ENCODE measurements around the gene CCKAR.

CCKAR gene

GRCh38 chr4:26478330-26478729 lies 12.0 kb downstream of the CCKAR start:
- TF ChIP-seq, protein P1, sequence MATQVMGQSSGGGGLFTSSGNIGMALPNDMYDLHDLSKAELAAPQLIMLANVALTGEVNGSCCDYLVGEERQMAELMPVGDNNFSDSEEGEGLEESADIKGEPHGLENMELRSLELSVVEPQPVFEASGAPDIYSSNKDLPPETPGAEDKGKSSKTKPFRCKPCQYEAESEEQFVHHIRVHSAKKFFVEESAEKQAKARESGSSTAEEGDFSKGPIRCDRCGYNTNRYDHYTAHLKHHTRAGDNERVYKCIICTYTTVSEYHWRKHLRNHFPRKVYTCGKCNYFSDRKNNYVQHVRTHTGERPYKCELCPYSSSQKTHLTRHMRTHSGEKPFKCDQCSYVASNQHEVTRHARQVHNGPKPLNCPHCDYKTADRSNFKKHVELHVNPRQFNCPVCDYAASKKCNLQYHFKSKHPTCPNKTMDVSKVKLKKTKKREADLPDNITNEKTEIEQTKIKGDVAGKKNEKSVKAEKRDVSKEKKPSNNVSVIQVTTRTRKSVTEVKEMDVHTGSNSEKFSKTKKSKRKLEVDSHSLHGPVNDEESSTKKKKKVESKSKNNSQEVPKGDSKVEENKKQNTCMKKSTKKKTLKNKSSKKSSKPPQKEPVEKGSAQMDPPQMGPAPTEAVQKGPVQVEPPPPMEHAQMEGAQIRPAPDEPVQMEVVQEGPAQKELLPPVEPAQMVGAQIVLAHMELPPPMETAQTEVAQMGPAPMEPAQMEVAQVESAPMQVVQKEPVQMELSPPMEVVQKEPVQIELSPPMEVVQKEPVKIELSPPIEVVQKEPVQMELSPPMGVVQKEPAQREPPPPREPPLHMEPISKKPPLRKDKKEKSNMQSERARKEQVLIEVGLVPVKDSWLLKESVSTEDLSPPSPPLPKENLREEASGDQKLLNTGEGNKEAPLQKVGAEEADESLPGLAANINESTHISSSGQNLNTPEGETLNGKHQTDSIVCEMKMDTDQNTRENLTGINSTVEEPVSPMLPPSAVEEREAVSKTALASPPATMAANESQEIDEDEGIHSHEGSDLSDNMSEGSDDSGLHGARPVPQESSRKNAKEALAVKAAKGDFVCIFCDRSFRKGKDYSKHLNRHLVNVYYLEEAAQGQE (IDR thresholded peaks at IDR 0.05; ENCODE audit: insufficient read depth in 1 of 2, low read depth in 2 of 2, low read length in 2 of 2) = no peak
- no peak for TF ChIP-seq POLR2AphosphoS5 (IDR thresholded peaks at IDR 0.05; ENCODE audit: low read depth, low read length)
- no peak for TF ChIP-seq FOXP2 (optimal IDR thresholded peaks at IDR 0.05; ENCODE audit: borderline replicate concordance, extremely low read depth, extremely low read length, insufficient read depth)
- no peak for TF ChIP-seq TAF1 (IDR thresholded peaks at IDR 0.05; ENCODE audit: borderline replicate concordance, insufficient read depth, low read length)
- no peak for TF ChIP-seq SIN3A (IDR thresholded peaks at IDR 0.05; ENCODE audit: borderline replicate concordance, insufficient read depth, low read length)

DNA sequence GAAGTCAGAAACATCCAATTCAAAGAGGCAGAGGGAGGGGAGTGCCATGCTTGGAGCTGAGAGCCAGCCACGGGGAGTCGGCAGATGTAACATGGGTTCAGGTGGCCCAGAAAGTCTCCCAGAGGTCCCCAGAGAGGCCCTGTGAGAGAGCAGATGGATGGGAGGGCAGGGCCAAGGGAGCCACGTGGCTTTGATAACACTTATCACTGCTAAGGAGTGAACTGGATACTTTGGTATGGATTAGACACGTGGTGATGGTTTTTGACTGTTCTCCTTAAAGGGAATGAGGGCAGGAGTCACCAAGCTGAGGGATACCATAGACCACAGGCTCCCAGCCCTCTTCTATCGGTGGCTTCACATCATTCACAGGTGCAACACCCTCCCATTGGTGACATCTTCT lies 13.7 kb downstream of the CCKAR start:
- TF ChIP-seq SIN3A (IDR thresholded peaks at IDR 0.05; ENCODE audit: borderline replicate concordance, insufficient read depth, low read length) (no peak), POLR2AphosphoS5 (IDR thresholded peaks at IDR 0.05; ENCODE audit: low read depth, low read length) (no peak), FOXP2 (optimal IDR thresholded peaks at IDR 0.05; ENCODE audit: borderline replicate concordance, extremely low read depth, extremely low read length, insufficient read depth) (no peak), TAF1 (IDR thresholded peaks at IDR 0.05; ENCODE audit: borderline replicate concordance, insufficient read depth, low read length) (no peak)
- TF ChIP-seq, protein P1 (IDR thresholded peaks at IDR 0.05; ENCODE audit: insufficient read depth in 1 of 2, low read depth in 2 of 2, low read length in 2 of 2) = no peak

- TF ChIP-seq POLR2AphosphoS5 (IDR thresholded peaks at IDR 0.05; ENCODE audit: low read depth, low read length) (no peak), SIN3A (IDR thresholded peaks at IDR 0.05; ENCODE audit: borderline replicate concordance, insufficient read depth, low read length) (no peak), TAF1 (IDR thresholded peaks at IDR 0.05; ENCODE audit: borderline replicate concordance, insufficient read depth, low read length) (no peak)
- TF ChIP-seq, protein P1 (IDR thresholded peaks at IDR 0.05; ENCODE audit: insufficient read depth in 1 of 2, low read depth in 2 of 2, low read length in 2 of 2) = no peak
Measured at GRCh38 chr4:26475716-26476115, 14.6 kb downstream of the CCKAR start.

DNA sequence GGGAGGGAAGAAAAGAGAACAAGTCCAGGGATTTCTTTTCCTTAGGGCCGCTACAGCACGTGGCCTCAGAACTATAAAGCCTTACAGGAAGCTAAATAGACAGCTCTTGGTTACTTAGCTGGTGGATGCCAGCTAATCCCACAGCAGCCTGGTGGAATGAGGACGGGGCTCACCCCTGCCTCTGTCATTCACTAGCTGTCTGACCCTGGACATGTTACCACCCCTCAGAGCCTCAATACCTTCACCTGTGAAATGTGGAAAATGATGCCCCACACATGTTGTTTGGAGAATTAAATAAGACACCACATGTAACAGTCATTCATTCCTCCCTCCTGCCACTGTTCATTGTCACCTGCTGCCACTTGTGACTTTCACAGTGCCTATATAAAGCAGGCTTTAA lies 15.7 kb downstream of the CCKAR start:
- TF ChIP-seq, protein P1 (IDR thresholded peaks at IDR 0.05; ENCODE audit: insufficient read depth in 1 of 2, low read depth in 2 of 2, low read length in 2 of 2) = no peak
- no peak for TF ChIP-seq TAF1 (IDR thresholded peaks at IDR 0.05; ENCODE audit: borderline replicate concordance, insufficient read depth, low read length)
- TF ChIP-seq FOXP2 (optimal IDR thresholded peaks at IDR 0.05; ENCODE audit: borderline replicate concordance, extremely low read depth, extremely low read length, insufficient read depth) = no peak
- no peak for TF ChIP-seq SIN3A (IDR thresholded peaks at IDR 0.05; ENCODE audit: borderline replicate concordance, insufficient read depth, low read length)
- TF ChIP-seq POLR2AphosphoS5 (IDR thresholded peaks at IDR 0.05; ENCODE audit: low read depth, low read length) = no peak

DNA sequence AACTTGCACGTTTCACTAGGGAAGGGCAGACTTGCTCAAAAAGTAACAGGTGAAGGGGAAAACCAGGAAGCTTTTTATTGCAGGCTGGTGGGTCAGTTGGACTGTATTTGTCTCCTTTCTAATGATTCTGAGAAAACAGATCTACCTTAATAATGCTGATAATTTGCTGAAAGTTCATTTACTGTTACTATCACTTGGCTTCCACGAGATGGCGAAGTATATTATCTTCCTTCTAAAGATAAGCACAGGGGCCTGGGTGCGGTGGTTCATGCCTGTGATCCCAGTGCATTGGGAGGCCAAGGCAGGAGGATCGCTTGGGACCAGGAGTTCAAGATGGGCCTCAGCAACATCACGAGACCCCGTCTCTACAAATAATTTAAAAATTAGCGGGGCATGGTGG lies 16.4 kb downstream of the CCKAR start:
- TF ChIP-seq POLR2AphosphoS5 (IDR thresholded peaks at IDR 0.05; ENCODE audit: low read depth, low read length) (no peak), SIN3A (IDR thresholded peaks at IDR 0.05; ENCODE audit: borderline replicate concordance, insufficient read depth, low read length) (no peak), FOXP2 (optimal IDR thresholded peaks at IDR 0.05; ENCODE audit: borderline replicate concordance, extremely low read depth, extremely low read length, insufficient read depth) (no peak), TAF1 (IDR thresholded peaks at IDR 0.05; ENCODE audit: borderline replicate concordance, insufficient read depth, low read length) (no peak)
- TF ChIP-seq, protein P1 (IDR thresholded peaks at IDR 0.05; ENCODE audit: insufficient read depth in 1 of 2, low read depth in 2 of 2, low read length in 2 of 2) = no peak

Data from PFSK-1 (cell line).